GM13976 (cell line): Measurements from ENCODE around the gene CSF1R.

Source experiments
- DNase-seq: peaks from one replicate; pipeline ENCODE4 v3.0.0; 2012; ENCODE audit warnings: low spot score
- in situ Hi-C: fragments of 300-500 bp; cut with MboI; formaldehyde crosslinking; loops from one replicate; pipeline ENCODE4 v1.12.0; 2022; ENCODE audit warnings: low sequenced_read_pairs, mixed read lengths, inconsistent platforms; ENCODE audit not compliant: unreplicated experiment
- TF ChIP-seq, protein P1 (sequence below): IDR thresholded peaks from 2 replicates; pipeline ENCODE4 v1.5.1; 2012; ENCODE audit warnings: borderline replicate concordance, mild to moderate bottlenecking; ENCODE audit not compliant: insufficient read depth; ENCODE audit errors: extremely low read depth, missing control alignments, control extremely low read depth

CSF1R gene

DNA sequence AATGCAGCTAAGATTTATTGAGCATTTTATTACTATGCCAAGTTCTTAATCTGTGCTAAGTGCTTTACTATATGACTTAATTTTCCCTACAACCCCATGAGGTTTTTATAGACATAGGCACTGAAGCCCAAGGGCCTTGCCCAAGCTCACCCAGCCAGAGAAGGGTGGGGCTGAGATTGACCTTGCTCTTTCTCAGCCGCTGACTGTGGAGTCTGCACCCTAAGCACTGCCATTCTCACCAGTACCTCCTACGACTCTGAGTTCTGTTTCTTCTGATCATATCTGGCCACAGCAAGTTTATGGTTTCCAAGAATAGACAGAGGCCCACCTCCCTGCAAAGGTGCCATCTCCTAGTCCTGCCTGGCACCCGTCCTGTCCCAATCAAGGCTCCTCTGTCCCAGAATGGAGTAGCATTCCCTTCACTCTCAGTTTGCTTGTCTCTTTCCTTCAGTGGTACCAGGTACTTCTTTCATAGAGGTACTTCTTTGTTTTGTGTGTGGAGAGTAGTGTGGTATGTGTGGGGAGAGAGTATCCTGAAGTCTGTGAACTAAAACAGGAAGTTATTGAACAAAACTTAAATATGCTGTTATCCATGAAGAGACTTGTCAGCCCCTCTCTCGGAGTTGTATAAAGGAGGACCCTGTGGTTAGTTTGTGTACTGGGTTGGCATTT lies 42.6 kb downstream of the CSF1R start:
- no peak for DNase-seq
- TF ChIP-seq, protein P1, sequence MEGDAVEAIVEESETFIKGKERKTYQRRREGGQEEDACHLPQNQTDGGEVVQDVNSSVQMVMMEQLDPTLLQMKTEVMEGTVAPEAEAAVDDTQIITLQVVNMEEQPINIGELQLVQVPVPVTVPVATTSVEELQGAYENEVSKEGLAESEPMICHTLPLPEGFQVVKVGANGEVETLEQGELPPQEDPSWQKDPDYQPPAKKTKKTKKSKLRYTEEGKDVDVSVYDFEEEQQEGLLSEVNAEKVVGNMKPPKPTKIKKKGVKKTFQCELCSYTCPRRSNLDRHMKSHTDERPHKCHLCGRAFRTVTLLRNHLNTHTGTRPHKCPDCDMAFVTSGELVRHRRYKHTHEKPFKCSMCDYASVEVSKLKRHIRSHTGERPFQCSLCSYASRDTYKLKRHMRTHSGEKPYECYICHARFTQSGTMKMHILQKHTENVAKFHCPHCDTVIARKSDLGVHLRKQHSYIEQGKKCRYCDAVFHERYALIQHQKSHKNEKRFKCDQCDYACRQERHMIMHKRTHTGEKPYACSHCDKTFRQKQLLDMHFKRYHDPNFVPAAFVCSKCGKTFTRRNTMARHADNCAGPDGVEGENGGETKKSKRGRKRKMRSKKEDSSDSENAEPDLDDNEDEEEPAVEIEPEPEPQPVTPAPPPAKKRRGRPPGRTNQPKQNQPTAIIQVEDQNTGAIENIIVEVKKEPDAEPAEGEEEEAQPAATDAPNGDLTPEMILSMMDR = no peak
- in situ Hi-C loops = no loop called here

DNA sequence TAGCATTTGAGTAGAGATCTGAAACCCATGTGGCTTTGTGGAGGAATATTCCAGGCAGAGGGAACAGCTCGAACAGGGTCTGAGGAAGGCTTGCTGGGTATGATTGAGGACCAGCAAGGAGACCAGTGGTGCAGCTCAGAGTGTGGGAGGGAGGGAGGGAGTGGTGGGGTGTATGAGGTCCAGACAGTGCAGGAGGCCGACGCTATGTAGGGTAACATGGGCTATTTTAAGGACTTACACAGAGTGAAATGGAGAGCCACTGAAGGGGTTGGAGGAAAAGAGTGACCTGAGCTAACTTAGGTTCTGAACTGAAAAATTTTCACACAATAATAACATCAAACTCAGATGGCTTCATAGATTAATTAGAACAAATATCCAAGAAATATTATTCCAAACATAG lies 43.9 kb downstream of the CSF1R start:
- TF ChIP-seq, protein P1 = no peak
- in situ Hi-C loops = no loop called here
- no peak for DNase-seq

DNA sequence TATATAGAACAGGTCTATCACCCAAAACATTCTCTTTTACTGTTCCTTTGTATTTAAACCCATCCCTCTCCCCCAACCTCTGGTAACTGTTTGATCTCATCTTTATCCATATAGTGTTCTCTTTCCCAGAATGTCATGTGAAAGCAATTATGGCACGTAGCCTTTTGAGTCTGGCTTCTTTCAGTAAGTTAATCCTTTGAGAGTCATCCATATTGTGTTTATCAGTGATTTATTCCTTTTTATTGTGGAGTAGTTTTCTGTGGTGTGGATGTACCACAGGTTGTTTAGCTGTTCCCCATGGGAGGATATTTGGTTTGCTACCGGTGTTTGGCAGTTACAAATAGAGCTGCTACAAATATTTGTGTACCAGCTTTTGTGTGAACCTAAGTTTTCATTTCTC lies 47.8 kb downstream of the CSF1R start:
- TF ChIP-seq, protein P1 = no peak
- in situ Hi-C loops = no loop called here

DNA sequence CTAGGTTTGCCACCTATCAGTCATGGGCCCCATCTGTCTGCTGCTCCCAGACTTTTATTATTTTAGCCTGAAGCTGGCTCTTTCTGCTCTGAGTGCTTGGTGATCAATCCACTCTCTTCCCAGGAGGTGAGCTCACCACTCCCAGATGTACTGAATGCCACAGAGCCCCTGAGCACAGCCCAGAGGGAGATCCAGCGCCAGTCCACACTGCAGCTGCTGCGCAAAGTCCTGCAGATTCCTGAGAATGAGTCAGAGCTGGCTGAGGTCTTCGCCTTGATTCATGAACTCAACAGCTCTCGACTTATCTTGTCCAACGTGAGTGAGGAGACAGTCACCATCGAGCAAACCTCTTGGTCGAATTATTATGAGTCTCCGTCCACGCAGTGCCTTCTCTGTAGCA lies 49.8 kb downstream of the CSF1R start:
- in situ Hi-C loops = no loop called here
- DNase-seq = no peak
- TF ChIP-seq, protein P1 = no peak

More for the DNA sequence above, 47.8 kb downstream of the CSF1R start:
- no peak for DNase-seq

DNA sequence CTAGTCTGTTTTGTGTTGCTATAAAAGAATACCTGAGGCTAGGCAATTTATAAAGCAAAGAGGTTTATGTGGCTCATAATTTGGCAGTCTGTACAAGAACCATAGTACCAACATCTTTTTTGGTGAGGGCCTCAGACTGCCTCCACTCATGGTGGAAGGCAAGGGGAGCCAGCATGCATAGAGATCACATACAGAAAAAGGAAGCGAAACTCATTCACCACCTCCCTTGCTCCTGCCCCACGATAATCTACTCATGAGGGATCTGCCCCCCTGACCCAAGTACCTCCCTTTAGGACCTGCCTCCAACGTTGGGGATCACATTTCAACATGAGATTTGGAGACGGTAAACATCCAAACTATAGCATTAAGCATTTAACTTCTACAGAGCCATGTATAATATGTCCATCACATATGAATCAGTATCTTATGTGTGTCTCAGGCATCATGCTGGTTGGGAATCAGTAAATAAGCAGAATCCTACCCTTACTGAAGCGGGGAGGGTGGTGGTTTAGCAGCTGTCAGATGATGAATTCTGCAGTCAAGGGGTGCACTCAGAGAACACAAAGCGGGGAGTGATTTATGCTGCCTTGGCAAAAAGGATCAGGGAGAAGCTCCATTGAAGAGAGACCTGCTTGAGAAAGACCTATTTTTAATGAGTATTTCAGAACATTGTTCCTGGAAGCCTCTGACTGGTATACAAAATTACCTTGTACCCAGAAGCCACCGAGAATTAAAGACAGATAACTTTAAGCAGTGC lies 51.0 kb downstream of the CSF1R start:
- DNase-seq = no peak
- TF ChIP-seq, protein P1 = no peak
- in situ Hi-C loops = no loop called here

DNA sequence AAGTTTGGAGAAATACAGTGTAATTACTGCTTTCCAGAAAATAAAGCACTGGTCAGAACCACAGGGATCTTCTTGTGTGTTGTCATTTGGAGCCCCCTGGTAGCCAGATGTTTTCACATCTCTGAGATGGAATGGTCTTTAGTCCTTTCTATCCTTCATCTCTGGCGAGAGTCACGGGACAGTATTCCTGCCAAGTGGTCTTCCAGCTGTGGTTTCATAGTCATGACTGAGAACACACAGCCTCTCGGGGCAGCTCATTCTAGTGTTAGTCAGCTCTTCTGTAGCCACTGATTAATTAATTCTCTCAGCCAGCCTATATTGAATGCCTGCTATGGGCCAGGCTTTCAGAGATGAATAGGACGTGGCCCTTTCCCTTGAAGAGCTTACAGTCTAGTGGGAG lies 51.7 kb downstream of the CSF1R start:
- TF ChIP-seq, protein P1 = no peak
- DNase-seq = no peak
- in situ Hi-C loops = no loop called here
